ENCODE results near the gene LRRN1.

GRCh38 chr3:3817865-3818264, 18.6 kb downstream of the LRRN1 start:
- TF ChIP-seq, protein P1, sequence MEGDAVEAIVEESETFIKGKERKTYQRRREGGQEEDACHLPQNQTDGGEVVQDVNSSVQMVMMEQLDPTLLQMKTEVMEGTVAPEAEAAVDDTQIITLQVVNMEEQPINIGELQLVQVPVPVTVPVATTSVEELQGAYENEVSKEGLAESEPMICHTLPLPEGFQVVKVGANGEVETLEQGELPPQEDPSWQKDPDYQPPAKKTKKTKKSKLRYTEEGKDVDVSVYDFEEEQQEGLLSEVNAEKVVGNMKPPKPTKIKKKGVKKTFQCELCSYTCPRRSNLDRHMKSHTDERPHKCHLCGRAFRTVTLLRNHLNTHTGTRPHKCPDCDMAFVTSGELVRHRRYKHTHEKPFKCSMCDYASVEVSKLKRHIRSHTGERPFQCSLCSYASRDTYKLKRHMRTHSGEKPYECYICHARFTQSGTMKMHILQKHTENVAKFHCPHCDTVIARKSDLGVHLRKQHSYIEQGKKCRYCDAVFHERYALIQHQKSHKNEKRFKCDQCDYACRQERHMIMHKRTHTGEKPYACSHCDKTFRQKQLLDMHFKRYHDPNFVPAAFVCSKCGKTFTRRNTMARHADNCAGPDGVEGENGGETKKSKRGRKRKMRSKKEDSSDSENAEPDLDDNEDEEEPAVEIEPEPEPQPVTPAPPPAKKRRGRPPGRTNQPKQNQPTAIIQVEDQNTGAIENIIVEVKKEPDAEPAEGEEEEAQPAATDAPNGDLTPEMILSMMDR (conservative IDR thresholded peaks at IDR 0.05; ENCODE audit: low read length), result no peak
- TF ChIP-seq EZH2phosphoT487 (IDR thresholded peaks at IDR 0.05; ENCODE audit: borderline replicate concordance), result no peak

All from Loucy (cell line).